ENCODE measurements around the gene TMEM259. TPM values are rescaled to one million over a fixed set of nuclear protein-coding genes. Genes with fewer than 3 reads are reported as not detected.
"Not testable (repeated sequence)": the region's sequence is repeated elsewhere in the genome, so short reads cannot be mapped to it uniquely, and the experiment has no call there.

TMEM259 gene
- total RNA-seq, 2 experiments from 2014 or later, result 172 to 212 TPM

DNA sequence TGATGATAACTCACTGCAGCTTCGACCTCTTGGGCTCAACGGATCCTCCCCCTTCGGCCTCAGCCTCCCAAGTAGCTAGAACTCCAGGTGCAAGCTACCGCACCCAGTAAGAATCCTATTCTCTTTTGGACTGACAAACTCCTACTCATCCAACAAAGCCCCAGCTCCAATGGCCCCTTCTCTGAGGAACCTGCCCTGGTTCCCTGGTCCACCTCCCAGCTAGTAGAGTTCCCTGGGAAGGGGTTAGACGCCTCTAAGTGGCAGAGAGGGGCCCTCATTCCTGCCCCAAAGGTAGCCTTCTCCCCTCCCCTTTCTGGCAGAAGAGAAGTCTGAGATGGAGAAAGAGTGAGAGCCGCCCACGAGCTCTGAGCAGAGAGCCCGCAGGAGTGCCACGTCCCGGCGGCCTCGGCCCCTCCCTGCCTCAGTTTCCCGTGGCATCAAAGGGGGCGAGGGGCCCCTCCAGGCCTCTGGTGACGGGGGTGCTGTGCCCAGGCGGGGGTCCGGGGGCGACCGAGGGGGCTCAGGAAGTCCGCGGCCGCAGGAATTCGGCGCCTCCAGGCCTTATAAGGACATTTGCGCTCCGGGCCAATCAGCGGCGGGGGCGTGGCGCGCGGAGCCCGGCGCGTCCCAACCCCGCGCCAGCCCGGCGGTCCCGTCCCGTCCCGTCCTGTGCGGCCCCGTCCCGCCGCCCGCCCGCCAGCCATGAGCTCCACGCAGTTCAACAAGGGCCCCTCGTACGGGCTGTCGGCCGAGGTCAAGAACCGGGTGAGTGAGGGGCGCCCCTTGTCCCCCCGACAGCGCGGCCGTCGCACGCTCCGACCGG, 5.2 kb upstream of the TMEM259 start, which contains the start of gene CNN2:
CNN2 (plus strand) TSS at position 649 of the 823 bp plus-strand sequence; CDS start at position 703, 54 bp downstream.
- H3K9me3 Mint-ChIP-seq (ENCODE audit: low read depth), result no peaks in the 10 kb centered on the region
- CTCF ChIA-PET, result interaction anchor here (0.9 to 8.5 kb wide), 12 partner anchors 13 to 240 kb away, joined by 3 to 76 read pairs (median 4); partner anchors contain the start of genes ABCA7, ARHGAP45 and WDR18
- peaks cover 32% of the 10 kb centered on the region for H3K4me1 Mint-ChIP-seq
- peak; percentile 79 for DNase-seq
- peak within 1 kb of the TSS; percentile 91 for H3K4me3 Mint-ChIP-seq
- peaks cover 10% of the 10 kb centered on the region for H3K36me3 Mint-ChIP-seq
- ATAC-seq, result peak; percentile 69
- no peaks in the 10 kb centered on the region for H3K27me3 Mint-ChIP-seq
- H3K27ac Mint-ChIP-seq, result peak within 1 kb of the TSS; percentile 90

- not testable (repeated sequence) for DNase-seq; ATAC-seq; H3K9me3 Mint-ChIP-seq (ENCODE audit: low read depth); H3K27ac Mint-ChIP-seq; H3K36me3 Mint-ChIP-seq; H3K4me3 Mint-ChIP-seq; H3K27me3 Mint-ChIP-seq
- peaks cover 25% of the 10 kb centered on the region for H3K4me1 Mint-ChIP-seq
- CTCF ChIA-PET, result interaction anchor here (1.3 to 8.5 kb wide), 3 partner anchors 14 to 64 kb away, joined by 3 to 76 read pairs (median 16); partner anchors contain the start of genes ABCA7 and WDR18
Observed at GRCh38 chr19:1025080-1025479, 4.2 kb upstream of the TMEM259 start.

DNA sequence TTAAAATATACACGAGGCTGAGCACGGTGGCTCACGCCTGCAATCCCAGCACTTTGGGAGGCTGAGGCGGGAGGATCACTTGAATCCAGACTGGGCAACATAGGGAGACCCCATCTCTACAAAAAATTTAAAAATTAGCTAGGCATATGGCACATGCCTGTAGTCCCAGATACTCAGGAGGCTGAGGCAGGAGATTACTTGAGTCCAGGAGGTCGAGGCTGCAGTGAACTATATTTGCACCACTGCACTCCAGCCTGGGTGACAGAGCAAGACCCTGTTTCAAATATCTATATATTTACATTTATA, 2.9 kb upstream of the TMEM259 start:
- H3K36me3 Mint-ChIP-seq; H3K27me3 Mint-ChIP-seq; DNase-seq; H3K27ac Mint-ChIP-seq; H3K4me3 Mint-ChIP-seq; ATAC-seq; H3K9me3 Mint-ChIP-seq (ENCODE audit: low read depth): not testable (repeated sequence)
- CTCF ChIA-PET, result interaction anchor here (0.8 to 8.5 kb wide), 2 partner anchors 16 to 101 kb away, joined by 4 to 76 read pairs; partner anchors contain the start of gene ABCA7
- H3K4me1 Mint-ChIP-seq, result peaks cover 28% of the 10 kb centered on the region

DNA sequence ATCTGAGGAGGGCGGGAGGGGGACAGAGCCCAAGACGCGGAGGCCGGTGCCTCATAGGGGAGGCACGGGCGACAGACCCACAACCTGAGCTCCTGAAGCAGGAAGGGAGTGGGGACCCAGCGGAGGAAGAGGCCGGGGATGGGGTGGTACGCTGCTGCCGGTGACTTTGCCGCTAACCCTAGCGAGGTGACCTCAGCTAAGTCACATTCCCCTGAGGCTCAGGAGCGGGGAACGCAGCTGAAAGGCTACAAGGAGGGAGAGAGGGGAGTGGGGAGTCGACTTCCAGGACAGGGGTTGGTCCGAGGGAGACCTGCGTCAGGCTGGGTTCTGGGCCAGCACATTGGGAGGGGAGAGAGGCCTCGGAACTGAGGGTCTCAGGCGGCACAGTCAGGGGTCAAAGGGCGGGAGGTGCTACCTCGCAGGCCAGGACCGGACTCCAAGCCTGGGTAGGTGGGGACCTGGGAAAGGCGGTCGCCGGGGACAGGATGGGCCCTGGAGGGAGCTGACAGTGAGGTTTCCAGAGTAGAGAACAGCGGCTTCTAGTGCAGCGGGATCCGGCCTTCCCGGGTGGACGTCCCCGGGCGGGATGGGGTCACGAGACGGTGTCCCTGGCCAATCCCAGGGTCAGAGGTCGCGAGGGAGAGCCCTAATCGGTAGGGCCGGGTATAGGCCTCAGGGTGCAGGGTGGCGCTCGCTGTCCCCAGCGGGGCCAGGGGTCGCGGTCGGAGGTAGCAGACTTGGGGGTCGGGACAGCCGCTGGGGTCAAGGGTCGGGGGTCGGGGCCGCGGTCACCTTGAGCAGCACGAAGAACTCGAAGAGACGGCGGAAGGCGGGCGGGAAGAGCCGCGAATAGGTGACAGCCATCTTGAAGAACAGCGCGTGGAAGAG, 699 bp downstream of the TMEM259 start:
- CTCF ChIA-PET, result interaction anchor here (0.9 to 1.9 kb wide), 9 partner anchors 9 to 224 kb away, joined by 3 to 6 read pairs (median 4); partner anchors contain the start of gene ABCA7
- DNase-seq, result peak; percentile 62
- H3K9me3 Mint-ChIP-seq (ENCODE audit: low read depth), result no peaks in the 10 kb centered on the region
- peaks cover 8% of the 10 kb centered on the region for H3K36me3 Mint-ChIP-seq
- H3K27ac Mint-ChIP-seq, result peak overlapping the region; percentile 91
- no peaks in the 10 kb centered on the region for H3K27me3 Mint-ChIP-seq
- peak overlapping the region; percentile 94 for H3K4me3 Mint-ChIP-seq
- H3K4me1 Mint-ChIP-seq, result peaks cover 49% of the 10 kb centered on the region
- no peak for ATAC-seq

- no peaks in the 10 kb centered on the region for H3K27me3 Mint-ChIP-seq
- CTCF ChIA-PET, result interaction anchor here (0.9 to 1.7 kb wide), 9 partner anchors 9 to 225 kb away, joined by 3 to 5 read pairs (median 4); partner anchors contain the start of gene ABCA7
- peak overlapping the region; percentile 91 for H3K27ac Mint-ChIP-seq
- peak overlapping the region; percentile 94 for H3K4me3 Mint-ChIP-seq
- peaks cover 8% of the 10 kb centered on the region for H3K36me3 Mint-ChIP-seq
- no peak for DNase-seq
- ATAC-seq, result no peak
- peaks cover 48% of the 10 kb centered on the region for H3K4me1 Mint-ChIP-seq
- no peaks in the 10 kb centered on the region for H3K9me3 Mint-ChIP-seq (ENCODE audit: low read depth)
Observed at GRCh38 chr19:1019616-1019961, 1.3 kb downstream of the TMEM259 start.

DNA sequence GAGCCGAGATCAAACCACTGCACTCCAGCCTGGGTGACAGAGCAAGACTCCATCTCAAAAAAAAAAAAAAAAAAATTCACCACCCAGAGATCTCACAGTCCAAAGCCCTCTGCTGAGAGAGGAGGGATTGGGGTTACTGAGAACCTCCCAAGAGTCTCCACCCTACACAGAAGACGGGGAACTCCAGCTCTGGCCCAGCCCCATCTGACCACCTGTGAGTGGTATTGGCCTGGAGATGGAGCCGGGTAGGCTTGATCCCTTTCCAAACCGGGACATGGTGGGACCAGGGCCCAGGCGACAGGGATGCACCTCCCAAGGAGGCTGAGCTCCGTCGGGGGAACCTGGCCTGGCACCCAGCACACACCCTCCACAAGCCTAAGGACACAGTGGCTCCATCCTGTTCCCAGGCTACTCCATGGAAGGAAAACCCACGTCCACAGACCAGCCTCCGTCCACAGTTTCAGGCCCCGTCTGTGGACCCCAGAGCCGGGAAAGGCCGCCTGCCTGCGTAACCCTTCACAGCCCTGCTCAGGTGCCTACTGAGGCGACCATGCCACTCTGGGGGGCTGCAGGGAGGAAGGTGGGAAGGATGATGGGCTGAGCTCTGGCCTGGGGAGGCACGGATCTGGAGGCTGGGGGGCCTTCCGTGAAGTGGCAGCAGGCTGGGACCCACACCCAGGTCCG, 1.8 kb downstream of the TMEM259 start:
- H3K9me3 Mint-ChIP-seq (ENCODE audit: low read depth), result no peaks in the 10 kb centered on the region
- ATAC-seq, result no peak
- no peaks in the 10 kb centered on the region for H3K27me3 Mint-ChIP-seq
- peaks cover 8% of the 10 kb centered on the region for H3K36me3 Mint-ChIP-seq
- H3K27ac Mint-ChIP-seq, result peak overlapping the region; percentile 54
- peaks cover 48% of the 10 kb centered on the region for H3K4me1 Mint-ChIP-seq
- peak overlapping the region; percentile 94 for H3K4me3 Mint-ChIP-seq
- DNase-seq, result no peak
- CTCF ChIA-PET, result interaction anchor here (0.7 to 1.7 kb wide), 8 partner anchors 8 to 225 kb away, joined by 3 to 5 read pairs (median 4); partner anchors contain the start of gene ABCA7

DNA sequence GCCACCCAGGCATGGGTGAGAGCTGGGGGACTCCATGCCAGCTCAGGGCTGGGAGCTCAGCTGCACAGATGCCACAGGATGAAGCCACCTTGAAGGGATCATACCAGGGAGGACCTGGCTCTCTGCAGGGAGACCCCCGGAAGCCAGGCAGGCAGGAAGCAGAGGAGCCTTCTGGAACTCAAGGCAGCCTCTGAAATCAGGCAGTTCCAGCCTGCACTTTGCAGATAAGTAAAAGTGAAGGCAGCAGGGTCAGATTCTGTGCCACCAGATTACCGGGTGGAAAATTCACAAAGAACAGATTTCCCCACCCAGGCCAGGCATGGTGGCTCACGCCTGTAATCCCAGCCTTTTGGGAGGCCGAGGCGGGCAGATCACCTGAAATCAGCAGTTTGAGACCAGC, 2.5 kb downstream of the TMEM259 start:
- Mint-ChIP-seq H3K36me3 (peaks cover 8% of the 10 kb centered on the region), H3K4me3 (peak overlapping the region; percentile 94), H3K9me3 (ENCODE audit: low read depth) (no peaks in the 10 kb centered on the region), H3K27ac (peak overlapping the region; percentile 70), H3K4me1 (peaks cover 48% of the 10 kb centered on the region), H3K27me3 (no peaks in the 10 kb centered on the region)
- ATAC-seq, result no peak
- CTCF ChIA-PET, result interaction anchor here (0.7 to 1.4 kb wide), 4 partner anchors 9 to 155 kb away, joined by 3 to 5 read pairs (median 4); no protein-coding TSS in a partner anchor
- no peak for DNase-seq

DNA sequence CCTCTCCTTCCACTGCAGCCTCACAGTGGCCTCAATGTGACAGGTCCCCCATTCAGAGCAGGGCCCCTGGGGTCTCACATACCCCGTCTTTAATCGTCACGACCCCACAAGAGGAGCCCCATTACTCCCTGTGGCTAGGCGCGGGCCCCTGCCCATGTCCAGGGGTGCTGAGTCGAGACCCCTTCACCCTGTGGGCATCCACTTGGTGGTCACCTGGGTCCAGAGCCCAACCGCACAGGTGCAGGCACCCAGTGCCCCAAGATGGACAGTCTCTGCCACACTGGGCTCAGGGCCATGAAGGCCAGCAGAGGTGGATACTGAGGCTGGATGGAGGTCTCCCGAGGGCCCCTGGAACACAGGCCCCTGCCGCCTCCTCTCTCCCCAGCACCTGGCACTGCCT, 3.0 kb downstream of the TMEM259 start:
- Mint-ChIP-seq H3K4me1 (peaks cover 48% of the 10 kb centered on the region), H3K36me3 (peaks cover 8% of the 10 kb centered on the region), H3K27ac (peak overlapping the region; percentile 70), H3K27me3 (no peaks in the 10 kb centered on the region), H3K4me3 (no peak overlapping the region), H3K9me3 (ENCODE audit: low read depth) (no peaks in the 10 kb centered on the region)
- CTCF ChIA-PET, result no interaction called here
- no peak for ATAC-seq
- DNase-seq, result no peak

- H3K36me3 Mint-ChIP-seq, result peaks cover 8% of the 10 kb centered on the region
- H3K27me3 Mint-ChIP-seq, result no peaks in the 10 kb centered on the region
- CTCF ChIA-PET, result no interaction called here
- peak overlapping the region; percentile 70 for H3K27ac Mint-ChIP-seq
- ATAC-seq, result no peak
- no peaks in the 10 kb centered on the region for H3K9me3 Mint-ChIP-seq (ENCODE audit: low read depth)
- no peak for DNase-seq
- no peak overlapping the region for H3K4me3 Mint-ChIP-seq
- peaks cover 44% of the 10 kb centered on the region for H3K4me1 Mint-ChIP-seq
Observed at GRCh38 chr19:1017115-1017905, 3.6 kb downstream of the TMEM259 start.

- CTCF ChIA-PET, result no interaction called here
- Mint-ChIP-seq H3K36me3 (peaks cover 9% of the 10 kb centered on the region), H3K27me3 (no peaks in the 10 kb centered on the region), H3K4me1 (peaks cover 43% of the 10 kb centered on the region), H3K4me3 (no peak overlapping the region), H3K9me3 (ENCODE audit: low read depth) (no peaks in the 10 kb centered on the region), H3K27ac (peak overlapping the region; percentile 70)
- DNase-seq, result no peak
- no peak for ATAC-seq
Observed at GRCh38 chr19:1016647-1017114, 4.2 kb downstream of the TMEM259 start.

- H3K4me1 Mint-ChIP-seq, result peaks cover 37% of the 10 kb centered on the region
- H3K9me3 Mint-ChIP-seq (ENCODE audit: low read depth), result no peaks in the 10 kb centered on the region
- peaks cover 9% of the 10 kb centered on the region for H3K36me3 Mint-ChIP-seq
- no peak overlapping the region for H3K4me3 Mint-ChIP-seq
- CTCF ChIA-PET, result no interaction called here
- ATAC-seq, result no peak
- peak overlapping the region; percentile 7 for H3K27ac Mint-ChIP-seq
- H3K27me3 Mint-ChIP-seq, result no peaks in the 10 kb centered on the region
- no peak for DNase-seq
Observed at GRCh38 chr19:1015782-1016646, 4.9 kb downstream of the TMEM259 start.
